GM12878 (cell line): ENCODE results near the gene TSFM. TPM values are rescaled to one million over a fixed set of nuclear protein-coding genes. Genes with fewer than 3 reads are reported as not detected.

Source experiments
- ATAC-seq: fragments of 200-7000 bp; cut with Tn5 transposase; 3 replicates; pipeline ENCODE4 v1.9.1; 2020; ENCODE audit warnings: mild to moderate bottlenecking, moderate library complexity
- BruUV-seq: library from RNA; stranded (reverse); fragments of 400-500 nt; replicated peaks from 2 replicates; lab custom pipeline; 2021; lab: Mats Ljungman, UMichigan
- CTCF ChIA-PET: fragments of 300-600 bp; sonication (Branson Sonifier 250); formaldehyde crosslinking; extraction: SDS; loops from one replicate; lab custom pipeline; 2021; ENCODE audit warnings: inconsistent platforms; lab: Yijun Ruan, JAX
- POLR2A ChIA-PET: fragments of 350-600 bp; formaldehyde crosslinking; extraction: SDS; loops from one replicate; lab custom pipeline; 2021; ENCODE audit warnings: inconsistent platforms; lab: Charles Lee
- RAD21 ChIA-PET: fragments of 300-600 bp; sonication (Branson Sonifier 250); formaldehyde crosslinking; loops from one replicate; lab custom pipeline; 2023; ENCODE audit warnings: antibody characterized with exemption; ENCODE audit not compliant: unreplicated experiment; lab: Charles Lee
- SMC1A ChIA-PET: fragments of 300-600 bp; sonication (Branson Sonifier 250); formaldehyde crosslinking; loops from one replicate; lab custom pipeline; 2023; ENCODE audit not compliant: unreplicated experiment, uncharacterized antibody; lab: Charles Lee
- DNase-seq: peaks from one replicate; pipeline ENCODE4 v3.0.0-alpha.2; 2011; ENCODE audit warnings: low read depth, low spot score
- FAIRE-seq: peaks from 3 replicates; lab custom pipeline; 2011; peaks lifted over from hg19 to GRCh38; lab: Jason Lieb, UNC
- H2AFZ ChIP-seq: 2 replicates; pipeline ENCODE4 v1.6.0; 2011; ENCODE audit warnings: low read depth, low read length, control low read depth; ENCODE audit not compliant: control insufficient read depth
- H3K27ac ChIP-seq: 2 replicates; pipeline ENCODE4 v1.5.1; 2011; ENCODE audit warnings: control low read depth; ENCODE audit not compliant: control insufficient read depth, insufficient read depth
- H3K27me3 ChIP-seq, 2 experiments: replicated peaks in 1 of 2; 2 replicates each; pipeline versions ENCODE4 v1.6.0 to v1.6.1; 2011; ENCODE audit warnings: low read length in 1 of 2; ENCODE audit not compliant: control insufficient read depth in 2 of 2, insufficient read depth in 2 of 2
- H3K36me3 ChIP-seq, 2 experiments: 2 replicates each; pipeline ENCODE4 v1.5.1; 2011; ENCODE audit warnings: low read length in 1 of 2; ENCODE audit not compliant: control insufficient read depth in 2 of 2, insufficient read depth in 2 of 2
- H3K4me1 ChIP-seq: 2 replicates; pipeline ENCODE4 v1.6.1; 2011; ENCODE audit warnings: mild to moderate bottlenecking, low read length, moderate library complexity, mixed read lengths; ENCODE audit not compliant: control insufficient read depth, insufficient read depth
- H3K4me2 ChIP-seq: 2 replicates; pipeline ENCODE4 v1.6.0; 2011; ENCODE audit warnings: control low read depth; ENCODE audit not compliant: control insufficient read depth, insufficient read depth
- H3K4me3 ChIP-seq: fragments of 200-600 bp; sonication (generic); 2 replicates; pipeline ENCODE4 v1.5.1; 2016
- H3K79me2 ChIP-seq: 2 replicates; pipeline ENCODE4 v1.6.0; 2011; ENCODE audit warnings: low read length; ENCODE audit not compliant: control insufficient read depth, insufficient read depth
- H3K9ac ChIP-seq: 2 replicates; pipeline ENCODE4 v1.8.0; 2011; ENCODE audit warnings: low read length, control low read depth, mixed read lengths; ENCODE audit not compliant: control insufficient read depth, insufficient read depth
- H3K9me3 ChIP-seq: replicated peaks from 3 replicates; pipeline ENCODE4 v1.5.1; 2011; ENCODE audit warnings: mild to moderate bottlenecking, low read length; ENCODE audit not compliant: control insufficient read depth, insufficient read depth
- H4K20me1 ChIP-seq: 2 replicates; pipeline ENCODE4 v1.6.0; 2011; ENCODE audit not compliant: control insufficient read depth, insufficient read depth
- ATF7 ChIP-seq: fragments of 450-650 bp; IDR thresholded peaks from 2 replicates; pipeline ENCODE4 v1.6.1; 2016; ENCODE audit warnings: low read depth, mild to moderate bottlenecking
- E2F8 ChIP-seq: fragments of 450-650 bp; IDR thresholded peaks from 2 replicates; pipeline ENCODE4 v1.6.1; 2018; ENCODE audit warnings: mild to moderate bottlenecking, low read depth, moderate library complexity; ENCODE audit not compliant: partially characterized antibody
- EGR1 ChIP-seq, 2 experiments: IDR thresholded peaks; 1 replicate in 1 of 2; 2 replicates in 1 of 2; pipeline ENCODE4 v1.6.1; 2011 to 2012; ENCODE audit warnings: low read depth in 2 of 2, low read length in 2 of 2, borderline replicate concordance in 1 of 2, mild to moderate bottlenecking in 1 of 2, moderate library complexity in 1 of 2
- ESRRA ChIP-seq: IDR thresholded peaks from 2 replicates; pipeline ENCODE4 v1.6.1; 2012; ENCODE audit warnings: mild to moderate bottlenecking, low read length, improper control_type of control experiment
- HCFC1 ChIP-seq: fragments of 150-350 bp; IDR thresholded peaks from 2 replicates; pipeline ENCODE4 v1.6.1; 2014; ENCODE audit warnings: low read length
- HDAC2 ChIP-seq: fragments of 200-600 bp; sonication (generic); IDR thresholded peaks from 2 replicates; pipeline ENCODE4 v1.6.1; 2017
- MEF2B ChIP-seq: fragments of 450-650 bp; IDR thresholded peaks from 2 replicates; pipeline ENCODE4 v1.6.1; 2018; ENCODE audit warnings: mild to moderate bottlenecking, moderate library complexity; ENCODE audit not compliant: partially characterized antibody, poor library complexity, severe bottlenecking
- MLLT1 ChIP-seq: fragments of 450-650 bp; IDR thresholded peaks from 2 replicates; pipeline ENCODE4 v1.6.1; 2016; ENCODE audit warnings: mild to moderate bottlenecking
- MTA3 ChIP-seq: IDR thresholded peaks from 2 replicates; pipeline ENCODE4 v1.6.1; 2012; ENCODE audit warnings: low read length, inconsistent platforms, borderline replicate concordance
- RUNX3 ChIP-seq: IDR thresholded peaks from 2 replicates; pipeline ENCODE4 v1.6.1; 2012; ENCODE audit warnings: low read length, inconsistent platforms
- SMARCA5 ChIP-seq: fragments of 450-650 bp; IDR thresholded peaks from 2 replicates; pipeline ENCODE4 v1.6.1; 2017; ENCODE audit warnings: mild to moderate bottlenecking
- SRF ChIP-seq, 2 experiments: IDR thresholded peaks; 2 replicates each; pipeline ENCODE4 v1.6.1; 2011; ENCODE audit warnings: low read depth in 2 of 2, low read length in 2 of 2, mild to moderate bottlenecking in 1 of 2, moderate library complexity in 1 of 2
- ZSCAN29 ChIP-seq: fragments of 450-650 bp; IDR thresholded peaks from 2 replicates; pipeline ENCODE4 v1.6.1; 2017; ENCODE audit warnings: mild to moderate bottlenecking, moderate library complexity
- WGBS: methylation state at CpG from one replicate; pipeline ENCODE4 v1.1.6; 2016; ENCODE audit warnings: low lambda C conversion rate; ENCODE audit not compliant: insufficient replicate concordance, insufficient coverage; ENCODE audit errors: missing lambda C conversion rate; 5-methylcytosine and 5-hydroxymethylcytosine counted together
- in situ Hi-C: fragments of 300-500 bp; cut with MboI; formaldehyde crosslinking; loops from 9 replicates; pipeline ENCODE4 v1.14.3; 2018; ENCODE audit warnings: mixed read lengths
- intact Hi-C: fragments of 100-400 bp; cut with micrococcal nuclease; formaldehyde crosslinking; loops from one replicate; pipeline ENCODE4 v1.14.2; 2022; ENCODE audit not compliant: unreplicated experiment
- polyA plus RNA-seq, 11 experiments: library from polyadenylated mRNA; depleted of rRNA in 4 of 11; unstranded in 6 of 11; stranded (reverse) in 5 of 11; fragments of >200 nt; fragmentation: Nextera tagmentation in 4 of 11; fragmentation: Illumina TruSeq in 1 of 11; extraction: Ambion mirVana in 4 of 11; extraction: Trizol in 1 of 11; gene quantifications; 1 replicate in 1 of 11; 2 replicates in 10 of 11; pipeline versions ENCODE4 v1.2.1 to v1.2.3, GENCODE V29; 2011 to 2016; ENCODE audit warnings: inconsistent platforms in 2 of 11, missing spikeins in 2 of 11, low read depth in 1 of 11
- total RNA-seq, 4 experiments: library from RNA; depleted of rRNA in 3 of 4; stranded (reverse); fragments of >200 nt in 3 of 4; fragmentation: Illumina TruSeq in 1 of 4; extraction: Trizol in 1 of 4; gene quantifications; 2 replicates each; pipeline versions ENCODE4 v1.2.1 to v1.2.3, GENCODE V29; 2013 to 2021
- TF ChIP-seq, protein P1 (sequence below): fragments of 450-650 bp; IDR thresholded peaks from 2 replicates; pipeline ENCODE4 v1.6.1; 2017; ENCODE audit warnings: low read depth, mild to moderate bottlenecking, moderate library complexity

The TSFM gene
- total and polyA plus RNA-seq, 10 of the 15 experiments (the other 5 are each of a cell fraction or from before 2014, with no cell fraction given) = 36.7 to 132 (median 45.6) TPM

GRCh38 chr12:57846577-57847319 lies 64.2 kb downstream of the TSFM start, which contains the start of gene CTDSP2:
Gene CTDSP2 (minus strand): TSS chr12:57846729. CDS start chr12:57846435, 294 bp downstream.
- Histone ChIP-seq H3K36me3 (no peaks in the 10 kb centered on the region), H3K4me1 (peaks cover 25% of the 10 kb centered on the region), H3K9me3 (no peaks in the 10 kb centered on the region), H3K4me2 (peak within 1 kb of the TSS; percentile 63), H3K9ac (peak within 1 kb of the TSS; percentile 94), H3K4me3 (peak within 1 kb of the TSS; percentile 99), H3K79me2 (peaks cover 47% of the 10 kb centered on the region), H4K20me1 (peaks cover 8% of the 10 kb centered on the region), H2AFZ (peak within 1 kb of the TSS; percentile 81), H3K27ac (peak within 1 kb of the TSS; percentile 90), H3K27me3 (peaks cover 3 to 5% of the 10 kb centered on the region in 2 experiments; a peak in 2 of 4 replicates)
- SMC1A ChIA-PET = interaction anchor here (0.9 to 17.6 kb wide), 2 partner anchors 9 to 54 kb away, joined by 5 to 416 read pairs; no protein-coding TSS in a partner anchor
- in situ Hi-C loops (no loop called here), intact Hi-C loops (no loop called here)
- BruUV-seq = no TSS peak
- WGBS = under 1% methylated on average over 43 of the region's 58 CpGs
- peak; percentile 61 for DNase-seq
- RAD21 ChIA-PET = interaction anchor here (0.8 to 9.2 kb wide), 5 partner anchors 12 to 388 kb away, joined by 3 to 110 read pairs (median 5); partner anchors contain the start of gene TSPAN31
- peak; percentile 45 for ATAC-seq
- POLR2A ChIA-PET = interaction anchor here (0.7 to 3.6 kb wide), 5 partner anchors 10 to 110 kb away, joined by 4 to 25 read pairs (median 10); no protein-coding TSS in a partner anchor
- FAIRE-seq = no peak
- CTCF ChIA-PET = interaction anchor here (0.7 to 3.5 kb wide), 7 partner anchors 10 to 94 kb away, joined by 3 to 20 read pairs (median 6); no protein-coding TSS in a partner anchor
- TF ChIP-seq ATF7 = no peak
- TF ChIP-seq, protein P1, sequence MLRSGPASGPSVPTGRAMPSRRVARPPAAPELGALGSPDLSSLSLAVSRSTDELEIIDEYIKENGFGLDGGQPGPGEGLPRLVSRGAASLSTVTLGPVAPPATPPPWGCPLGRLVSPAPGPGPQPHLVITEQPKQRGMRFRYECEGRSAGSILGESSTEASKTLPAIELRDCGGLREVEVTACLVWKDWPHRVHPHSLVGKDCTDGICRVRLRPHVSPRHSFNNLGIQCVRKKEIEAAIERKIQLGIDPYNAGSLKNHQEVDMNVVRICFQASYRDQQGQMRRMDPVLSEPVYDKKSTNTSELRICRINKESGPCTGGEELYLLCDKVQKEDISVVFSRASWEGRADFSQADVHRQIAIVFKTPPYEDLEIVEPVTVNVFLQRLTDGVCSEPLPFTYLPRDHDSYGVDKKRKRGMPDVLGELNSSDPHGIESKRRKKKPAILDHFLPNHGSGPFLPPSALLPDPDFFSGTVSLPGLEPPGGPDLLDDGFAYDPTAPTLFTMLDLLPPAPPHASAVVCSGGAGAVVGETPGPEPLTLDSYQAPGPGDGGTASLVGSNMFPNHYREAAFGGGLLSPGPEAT = peak; percentile 37; the same call in 1 of the 2 replicates
- TF ChIP-seq RUNX3 = 0 out of 2 replicates have a peak, but pooled peaks have one; percentile 38
- no peak for TF ChIP-seq E2F8
- TF ChIP-seq HDAC2 = no peak
- TF ChIP-seq SRF (IDR thresholded peaks at IDR 0.05; ENCODE audit: low read depth in 2 of 2, low read length in 2 of 2) = 0 out of 4 replicates have a peak, but pooled peaks of 1 of the 2 experiments have one; percentile 12
- TF ChIP-seq MTA3 = no peak
- TF ChIP-seq EGR1 (IDR thresholded peaks at IDR 0.05; ENCODE audit: borderline replicate concordance in 1 of 2, low read depth in 2 of 2, low read length in 2 of 2) = peak in 1 of 2 experiments; percentile 84; a peak in 2 of 3 replicates
- TF ChIP-seq ZSCAN29 = peak; percentile 86
- TF ChIP-seq MEF2B = peak; percentile 29
- 0 out of 2 replicates have a peak, but pooled peaks have one; percentile 17 for TF ChIP-seq HCFC1
- TF ChIP-seq SMARCA5 = peak; percentile 20
- TF ChIP-seq ESRRA = no peak
- peak; percentile 98 for TF ChIP-seq MLLT1
